Measurements from ENCODE around the gene EHHADH.

DNA sequence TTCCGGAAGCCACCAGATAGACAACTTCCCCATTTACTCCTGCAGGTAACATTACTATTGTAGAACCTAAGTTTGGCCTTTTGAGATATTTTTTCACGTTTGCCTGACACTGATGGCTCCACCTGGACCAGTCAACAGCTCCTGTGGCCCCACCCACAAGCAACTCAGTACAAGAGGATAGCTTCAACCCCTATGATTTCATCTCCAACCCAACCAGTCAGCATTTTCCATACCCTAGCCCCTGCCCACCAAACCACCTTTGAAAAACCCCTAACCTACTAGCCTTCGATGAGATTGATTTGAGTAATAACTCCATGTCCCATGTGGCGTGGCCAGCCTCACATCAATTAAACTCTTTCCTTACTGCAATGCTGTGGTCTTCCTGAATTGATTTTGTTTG is 950 bp upstream of the EHHADH start:
- no peak for TF ChIP-seq EZH2 (IDR thresholded peaks at IDR 0.05; ENCODE audit: insufficient read depth, poor library complexity, severe bottlenecking)
- no peak for TF ChIP-seq EZH2phosphoT487 (IDR thresholded peaks at IDR 0.05; ENCODE audit: insufficient read depth, low read depth)

Measured in GM23248 (cell line).